C4-2B (cell line): ENCODE measurements around the gene HNF4A.

Experiments used
- H3K27ac ChIP-seq: fragments of 450-650 bp; 2 replicates; pipeline ENCODE4 v1.5.1; 2017
- ZFX ChIP-seq: fragments of 450-650 bp; IDR thresholded peaks from 2 replicates; pipeline ENCODE4 v1.6.1; 2017
- TF ChIP-seq, protein P1 (sequence below): fragments of 450-650 bp; conservative IDR thresholded peaks from 2 replicates; pipeline ENCODE4 v1.5.1; 2017; ENCODE audit warnings: mild to moderate bottlenecking

Gene HNF4A

DNA sequence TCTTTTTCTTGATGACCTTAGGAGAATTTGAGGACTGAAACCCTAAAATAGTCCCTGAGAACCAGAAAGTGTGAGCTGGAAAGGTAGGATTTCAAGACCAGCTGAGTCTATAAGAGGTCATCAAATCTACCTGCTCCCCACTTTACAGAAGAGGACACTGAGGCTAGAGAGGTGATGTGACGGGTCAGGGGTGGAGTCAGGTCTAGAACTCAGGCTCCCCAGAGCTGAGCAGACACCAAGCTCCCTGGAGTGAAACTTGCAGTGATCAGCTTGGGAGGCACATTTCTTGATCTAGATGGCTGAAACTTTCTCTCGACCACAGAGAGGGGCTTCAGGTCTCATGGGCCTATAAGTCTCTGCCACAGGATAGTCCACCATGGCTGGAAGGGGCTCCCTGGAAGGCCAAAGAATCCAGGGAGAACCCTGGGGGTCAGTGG is 55.1 kb downstream of the HNF4A start:
- TF ChIP-seq, protein P1, sequence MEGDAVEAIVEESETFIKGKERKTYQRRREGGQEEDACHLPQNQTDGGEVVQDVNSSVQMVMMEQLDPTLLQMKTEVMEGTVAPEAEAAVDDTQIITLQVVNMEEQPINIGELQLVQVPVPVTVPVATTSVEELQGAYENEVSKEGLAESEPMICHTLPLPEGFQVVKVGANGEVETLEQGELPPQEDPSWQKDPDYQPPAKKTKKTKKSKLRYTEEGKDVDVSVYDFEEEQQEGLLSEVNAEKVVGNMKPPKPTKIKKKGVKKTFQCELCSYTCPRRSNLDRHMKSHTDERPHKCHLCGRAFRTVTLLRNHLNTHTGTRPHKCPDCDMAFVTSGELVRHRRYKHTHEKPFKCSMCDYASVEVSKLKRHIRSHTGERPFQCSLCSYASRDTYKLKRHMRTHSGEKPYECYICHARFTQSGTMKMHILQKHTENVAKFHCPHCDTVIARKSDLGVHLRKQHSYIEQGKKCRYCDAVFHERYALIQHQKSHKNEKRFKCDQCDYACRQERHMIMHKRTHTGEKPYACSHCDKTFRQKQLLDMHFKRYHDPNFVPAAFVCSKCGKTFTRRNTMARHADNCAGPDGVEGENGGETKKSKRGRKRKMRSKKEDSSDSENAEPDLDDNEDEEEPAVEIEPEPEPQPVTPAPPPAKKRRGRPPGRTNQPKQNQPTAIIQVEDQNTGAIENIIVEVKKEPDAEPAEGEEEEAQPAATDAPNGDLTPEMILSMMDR, result no peak
- no peak for TF ChIP-seq ZFX
- H3K27ac ChIP-seq, result no peak overlapping the region

DNA sequence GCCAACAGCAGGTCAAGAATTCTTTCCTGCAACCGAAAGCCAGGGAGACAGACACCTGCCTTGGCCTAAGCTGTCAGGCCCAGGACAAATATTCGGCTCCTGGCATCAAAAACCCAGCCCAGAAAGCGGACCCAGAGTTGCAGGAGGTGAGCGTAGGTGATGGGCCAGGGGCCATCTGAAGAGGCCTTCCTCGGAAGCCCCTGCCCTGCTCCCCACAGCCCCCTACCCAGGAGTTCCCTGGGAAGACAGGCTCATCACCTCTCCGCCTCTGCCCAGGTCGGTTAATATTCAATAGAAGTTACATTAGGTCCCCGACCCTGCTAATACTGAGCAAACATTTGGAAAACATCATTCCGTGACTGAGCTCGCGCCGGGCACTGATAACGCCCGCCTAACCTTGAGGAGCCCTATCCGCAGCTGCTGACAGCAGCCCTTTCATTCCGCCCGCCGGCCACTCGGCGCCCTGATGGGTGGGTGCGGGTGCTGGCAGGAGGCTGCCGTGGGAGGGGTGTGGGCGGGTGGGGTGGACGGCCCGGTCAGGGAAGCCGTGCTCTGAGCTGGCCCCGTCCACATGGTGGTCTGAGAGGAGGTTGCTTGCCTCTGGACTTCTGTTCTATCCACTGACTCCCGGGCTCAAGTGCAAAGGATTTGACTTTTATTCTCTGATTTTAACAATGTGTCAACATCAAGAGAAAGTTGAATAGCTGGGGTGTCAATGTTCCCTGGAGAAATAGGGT is 55.7 kb downstream of the HNF4A start:
- H3K27ac ChIP-seq, result no peak overlapping the region
- TF ChIP-seq, protein P1, result no peak
- no peak for TF ChIP-seq ZFX

DNA sequence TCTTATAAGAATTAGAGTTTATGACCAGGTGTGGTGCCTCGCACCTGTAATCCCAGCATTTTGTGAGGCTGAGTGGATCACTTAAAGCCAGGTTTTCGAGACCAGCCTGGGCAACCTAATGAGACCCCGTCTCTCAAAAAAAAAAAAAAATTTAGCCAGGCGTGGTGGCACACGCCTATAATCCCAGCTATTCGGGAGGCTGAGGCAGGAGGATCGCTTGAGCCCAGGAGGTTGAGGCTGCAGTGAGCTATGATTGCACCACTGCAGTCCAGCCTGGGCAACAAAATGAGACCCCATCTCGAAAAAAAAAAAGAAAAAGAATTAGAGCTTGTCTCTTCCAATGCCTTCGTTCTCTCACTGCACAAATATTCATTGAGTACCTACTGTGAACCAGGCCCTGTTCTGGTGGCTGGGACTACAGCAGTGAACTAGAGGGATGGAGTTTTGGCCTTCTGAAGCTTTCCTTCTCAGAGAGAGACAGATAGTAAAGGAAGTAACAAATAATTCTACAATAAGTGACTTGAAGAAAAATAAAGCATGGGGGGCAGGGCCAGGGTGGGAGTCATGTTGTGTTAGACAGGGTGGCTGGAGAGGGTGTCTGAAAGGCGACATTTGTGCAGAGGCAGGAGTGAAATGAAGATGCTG is 56.4 kb downstream of the HNF4A start:
- H3K27ac ChIP-seq, result no peak overlapping the region
- TF ChIP-seq, protein P1, result no peak
- TF ChIP-seq ZFX, result no peak

DNA sequence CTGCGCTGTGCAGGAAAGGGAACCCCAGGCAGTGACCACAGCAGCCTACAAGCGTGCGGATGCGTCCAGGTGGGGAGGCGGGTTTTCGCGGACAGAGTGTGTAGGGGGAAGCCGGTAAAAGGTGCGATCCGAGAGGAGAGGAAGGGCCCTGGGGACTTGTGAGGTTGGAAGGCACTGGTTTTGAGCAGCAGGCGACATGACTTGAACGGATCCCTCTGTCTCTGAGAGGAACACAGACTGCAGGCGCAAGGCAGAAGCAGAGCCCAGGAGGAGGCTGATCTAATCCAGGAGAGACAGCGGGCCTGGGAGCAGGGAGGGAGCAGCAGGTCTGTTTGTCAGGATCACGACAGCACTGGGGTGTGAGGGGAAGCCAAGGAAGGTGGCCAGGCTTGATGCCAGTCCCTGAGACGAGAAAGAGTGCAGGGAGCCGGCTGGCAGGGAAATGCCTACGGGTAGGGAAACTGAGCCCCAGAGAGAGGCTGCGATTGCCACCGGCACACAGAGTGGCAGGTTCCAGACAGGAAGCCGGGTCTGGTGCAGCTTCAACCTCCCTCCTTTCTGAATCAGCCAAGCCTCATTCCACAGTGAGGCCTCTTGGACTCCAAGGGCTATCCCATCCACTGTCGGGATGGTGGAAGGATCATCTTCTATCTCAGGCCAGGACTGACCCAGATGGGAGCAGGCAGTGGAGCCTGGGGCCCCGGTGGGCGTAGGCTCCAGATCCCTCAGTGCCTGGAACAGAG is 57.1 kb downstream of the HNF4A start:
- TF ChIP-seq, protein P1, result no peak
- no peak for TF ChIP-seq ZFX

DNA sequence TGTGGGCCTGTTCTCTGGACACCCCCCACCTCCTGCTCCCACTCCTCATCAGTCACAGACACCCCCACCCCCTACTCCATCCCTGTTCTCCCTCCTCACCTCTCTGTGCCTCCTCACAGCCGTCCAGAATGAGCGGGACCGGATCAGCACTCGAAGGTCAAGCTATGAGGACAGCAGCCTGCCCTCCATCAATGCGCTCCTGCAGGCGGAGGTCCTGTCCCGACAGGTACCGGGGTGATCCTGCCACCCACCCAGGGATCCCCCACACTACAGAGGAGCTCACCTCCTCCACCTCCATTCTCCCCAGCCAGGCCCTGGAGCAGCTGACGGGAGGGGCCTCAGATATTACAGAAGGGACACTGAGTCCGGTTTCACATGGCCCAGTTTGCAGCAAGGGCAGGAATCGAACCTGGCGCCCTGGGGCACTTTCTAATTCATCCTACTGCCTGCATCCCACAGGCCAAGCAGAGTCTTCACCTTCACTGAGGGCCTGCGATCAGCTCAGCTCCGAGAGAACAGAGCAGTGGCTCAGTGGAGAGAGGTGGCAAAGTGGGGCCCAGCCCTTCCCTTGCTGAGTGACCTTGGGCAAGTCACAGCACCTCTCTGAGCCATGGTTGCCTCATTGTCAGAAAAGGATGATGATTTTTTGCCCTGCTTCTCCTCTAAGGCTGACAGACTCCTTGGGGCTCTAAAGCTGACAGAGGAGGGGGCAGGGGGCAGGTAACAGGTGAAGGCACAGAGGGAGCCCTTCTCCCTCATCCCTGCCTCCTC is 58.3 kb downstream of the HNF4A start:
- H3K27ac ChIP-seq, result no peak overlapping the region
- no peak for TF ChIP-seq ZFX
- TF ChIP-seq, protein P1, result no peak

More for the DNA sequence above, 57.1 kb downstream of the HNF4A start:
- no peak overlapping the region for H3K27ac ChIP-seq

DNA sequence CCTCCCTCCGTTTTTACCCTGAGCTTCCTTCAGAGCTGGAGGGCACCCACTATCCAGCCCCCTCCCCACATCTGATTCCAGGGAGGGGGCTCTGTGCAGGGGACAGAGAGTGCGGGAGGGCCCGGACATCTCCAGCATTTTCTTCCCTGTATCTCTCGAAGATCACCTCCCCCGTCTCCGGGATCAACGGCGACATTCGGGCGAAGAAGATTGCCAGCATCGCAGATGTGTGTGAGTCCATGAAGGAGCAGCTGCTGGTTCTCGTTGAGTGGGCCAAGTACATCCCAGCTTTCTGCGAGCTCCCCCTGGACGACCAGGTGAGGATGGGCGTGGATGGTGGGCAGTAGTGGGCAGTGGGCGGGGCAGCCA is 58.8 kb downstream of the HNF4A start:
- no peak overlapping the region for H3K27ac ChIP-seq
- TF ChIP-seq, protein P1, result no peak
- TF ChIP-seq ZFX, result no peak
